Sigmoid colon (tissue), 7 donors: Measurements from ENCODE around the gene SLC25A13. TPM values are rescaled to one million over a fixed set of nuclear protein-coding genes. Genes with fewer than 3 reads are reported as not detected.

Experiments
- DNase-seq: peaks from one replicate; pipeline ENCODE4 v3.0.0-alpha.2; 2019
- H3K27ac ChIP-seq, 4 donors: fragments of 200-600 bp; sonication (generic); one replicate each; pipeline ENCODE4 v1.5.1; 2016 to 2019; ENCODE audit warnings: mild to moderate bottlenecking in 1 of 4
- H3K27me3 ChIP-seq, 3 donors: fragments of 200-600 bp; sonication (generic); one replicate each; pipeline ENCODE4 v1.5.1; 2019; ENCODE audit warnings: mild to moderate bottlenecking in 1 of 3
- H3K36me3 ChIP-seq, 4 donors: fragments of 200-600 bp; sonication (generic); one replicate each; pipeline ENCODE4 v1.5.1; 2016 to 2019
- H3K4me1 ChIP-seq, 4 donors: fragments of 200-600 bp; sonication (generic); one replicate each; pipeline ENCODE4 v1.5.1; 2017 to 2019
- H3K4me3 ChIP-seq, 4 donors: fragments of 200-600 bp; sonication (generic); one replicate each; pipeline ENCODE4 v1.5.1; 2017 to 2019; ENCODE audit warnings: mild to moderate bottlenecking in 2 of 4, moderate library complexity in 1 of 4
- H3K9me3 ChIP-seq, 4 donors: fragments of 200-600 bp in 3 of 4; sonication (generic) in 3 of 4; one replicate each; pipeline versions ENCODE4 v1.5.1 to v1.6.1; 2013 to 2019
- CTCF ChIP-seq, 4 experiments: fragments of 450-650 bp in 3 of 4; fragments of 200-600 bp in 1 of 4; IDR thresholded peaks; one replicate each; pipeline ENCODE4 v1.5.1; 2016 to 2019; ENCODE audit warnings: antibody characterized with exemption in 4 of 4, mild to moderate bottlenecking in 3 of 4, moderate library complexity in 2 of 4
- EP300 ChIP-seq, 4 donors: sonication (generic); formaldehyde crosslinking; IDR thresholded peaks; one replicate each; pipeline ENCODE4 v1.6.1; 2017; ENCODE audit warnings: antibody characterized with exemption in 4 of 4
- POLR2A ChIP-seq, 2 donors: fragments of 450-650 bp; IDR thresholded peaks; one replicate each; pipeline ENCODE4 v1.6.1; 2016; ENCODE audit warnings: antibody characterized with exemption in 2 of 2, mild to moderate bottlenecking in 2 of 2, moderate library complexity in 2 of 2
- POLR2AphosphoS5 ChIP-seq, 4 donors: sonication (generic); formaldehyde crosslinking; IDR thresholded peaks; one replicate each; pipeline ENCODE4 v1.6.1; 2017; ENCODE audit warnings: antibody characterized with exemption in 4 of 4
- WGBS, 2 donors: extraction: QIAGEN DNeasy Blood & Tissue Kit; methylation state at CpG; one replicate each; pipeline ENCODE4 v1.1.7; 2013; 5-methylcytosine and 5-hydroxymethylcytosine counted together
- intact Hi-C: fragments of 100-400 bp; cut with DNase I; formaldehyde crosslinking; loops from one replicate; pipeline ENCODE4 v1.15.1; 2023
- polyA plus RNA-seq, 3 donors: library from polyadenylated mRNA; stranded (reverse); fragments of 200-250 nt; gene quantifications; one replicate each; pipeline ENCODE4 v1.2.3, GENCODE V29; 2013
- total RNA-seq, 4 donors: library from RNA; depleted of rRNA; stranded (reverse); fragments of >200 nt; gene quantifications; one replicate each; pipeline ENCODE4 v1.1.0, GENCODE V29; 2016
- donor health status: healthy with polysubstance abuse.
- donor health status: Bipolar disorder and iron deficiency.
- donor health status: healthy.

Gene SLC25A13
- total and polyA plus RNA-seq, 7 donors = 10.7 to 33.0 (median 20.8) TPM

DNA sequence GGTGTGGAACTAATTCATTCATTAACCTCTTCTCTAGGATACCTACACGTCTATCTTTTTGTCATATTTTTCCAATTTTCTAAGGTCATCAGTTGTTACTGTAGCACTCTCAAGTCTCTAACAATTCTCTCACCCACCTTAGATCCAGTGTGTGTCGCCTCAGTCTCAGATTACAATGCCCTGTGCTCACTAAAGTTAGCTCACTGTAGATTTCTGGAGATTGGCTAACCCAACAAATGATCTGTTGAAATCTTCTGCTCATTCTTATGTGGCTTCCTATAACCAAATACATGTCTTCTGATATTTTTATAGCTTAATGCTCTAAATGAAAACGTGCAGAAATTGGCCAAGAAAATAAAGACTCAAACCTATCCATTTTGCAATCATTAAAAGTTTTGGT lies 142.6 kb downstream of the SLC25A13 start:
- intact Hi-C loops = no loop called here
- Histone ChIP-seq H3K9me3 (no peaks in the 10 kb centered on the region), H3K27me3 (no peaks in the 10 kb centered on the region), H3K4me3 (no peak overlapping the region), H3K27ac (no peak overlapping the region), H3K36me3 (peaks cover 0 to 46% (median 15%) of the 10 kb centered on the region in 4 donors), H3K4me1 (no peaks in the 10 kb centered on the region)
- TF ChIP-seq POLR2A (IDR thresholded peaks at IDR 0.05) = no peak
- no peak for TF ChIP-seq CTCF (IDR thresholded peaks at IDR 0.05)
- no peak for TF ChIP-seq EP300 (IDR thresholded peaks at IDR 0.05)
- TF ChIP-seq POLR2AphosphoS5 (IDR thresholded peaks at IDR 0.05) = no peak
- no peak for DNase-seq
- 88 to 91% methylated on average over 3 of the region's 3 CpGs for WGBS, 2 donors

- Histone ChIP-seq H3K4me1 (no peaks in the 10 kb centered on the region), H3K27ac (no peak overlapping the region), H3K27me3 (no peaks in the 10 kb centered on the region), H3K9me3 (no peaks in the 10 kb centered on the region), H3K4me3 (no peak overlapping the region), H3K36me3 (peaks cover 0 to 45% (median 8%) of the 10 kb centered on the region in 4 donors)
- no peak for TF ChIP-seq EP300 (IDR thresholded peaks at IDR 0.05)
- TF ChIP-seq CTCF (IDR thresholded peaks at IDR 0.05) = no peak
- TF ChIP-seq POLR2AphosphoS5 (IDR thresholded peaks at IDR 0.05) = no peak
- no peak for TF ChIP-seq POLR2A (IDR thresholded peaks at IDR 0.05)
- intact Hi-C loops = no loop called here
- DNase-seq = no peak
- WGBS, 2 donors = 90 to 96% methylated on average over 2 of the region's 2 CpGs
Observed at GRCh38 chr7:96178581-96178980, 143.3 kb downstream of the SLC25A13 start.

- Histone ChIP-seq H3K36me3 (peaks cover 0 to 35% (median 0%) of the 10 kb centered on the region in 4 donors), H3K4me1 (no peaks in the 10 kb centered on the region), H3K27ac (no peak overlapping the region), H3K9me3 (no peaks in the 10 kb centered on the region), H3K27me3 (no peaks in the 10 kb centered on the region), H3K4me3 (no peak overlapping the region)
- no peak for DNase-seq
- intact Hi-C loops = no loop called here
- 96 to 97% methylated on average over 3 of the region's 3 CpGs for WGBS, 2 donors
- TF ChIP-seq EP300 (IDR thresholded peaks at IDR 0.05) = no peak
- TF ChIP-seq CTCF (IDR thresholded peaks at IDR 0.05) = no peak
- no peak for TF ChIP-seq POLR2A (IDR thresholded peaks at IDR 0.05)
- TF ChIP-seq POLR2AphosphoS5 (IDR thresholded peaks at IDR 0.05) = no peak
Observed at GRCh38 chr7:96177353-96177752, 144.5 kb downstream of the SLC25A13 start.

- Histone ChIP-seq H3K4me3 (no peak overlapping the region), H3K36me3 (peaks cover 0 to 45% (median 3%) of the 10 kb centered on the region in 4 donors), H3K27me3 (no peaks in the 10 kb centered on the region), H3K4me1 (peaks cover 0 to under 1% (median 0%) of the 10 kb centered on the region in 4 donors), H3K9me3 (no peaks in the 10 kb centered on the region), H3K27ac (no peak overlapping the region)
- TF ChIP-seq CTCF (IDR thresholded peaks at IDR 0.05) = no peak
- TF ChIP-seq POLR2A (IDR thresholded peaks at IDR 0.05) = no peak
- TF ChIP-seq POLR2AphosphoS5 (IDR thresholded peaks at IDR 0.05) = no peak
- no peak for TF ChIP-seq EP300 (IDR thresholded peaks at IDR 0.05)
- DNase-seq = no peak
- WGBS, 2 donors = 85 to 87% methylated on average over 4 of the region's 4 CpGs
- intact Hi-C loops = no loop called here
Observed at GRCh38 chr7:96174812-96175211, 147.1 kb downstream of the SLC25A13 start.

GRCh38 chr7:96173781-96174180 lies 148.1 kb downstream of the SLC25A13 start:
- peaks cover 0 to 53% (median 3%) of the 10 kb centered on the region in 4 donors for H3K36me3 ChIP-seq
- H3K4me1 ChIP-seq = peaks cover 0 to 8% (median 0%) of the 10 kb centered on the region in 4 donors
- no peak for TF ChIP-seq POLR2A (IDR thresholded peaks at IDR 0.05)
- no peak for TF ChIP-seq EP300 (IDR thresholded peaks at IDR 0.05)
- no peak for TF ChIP-seq CTCF (IDR thresholded peaks at IDR 0.05)
- TF ChIP-seq POLR2AphosphoS5 (IDR thresholded peaks at IDR 0.05) = no peak
- no peak for DNase-seq
- no peaks in the 10 kb centered on the region for H3K9me3 ChIP-seq
- H3K27ac ChIP-seq = no peak overlapping the region
- no peak overlapping the region for H3K4me3 ChIP-seq
- intact Hi-C loops = no loop called here
- no peaks in the 10 kb centered on the region for H3K27me3 ChIP-seq
- WGBS, 2 donors = 94 to 97% methylated on average over 3 of the region's 3 CpGs
